ENCODE data around the gene PCDHGA3.
"Not testable (repeated sequence)": the region's sequence is repeated elsewhere in the genome, so short reads cannot be mapped to it uniquely, and the experiment has no call there.

The PCDHGA3 gene

GRCh38 chr5:141382469-141383294 lies 39.1 kb downstream of the PCDHGA3 start, which contains the start of gene PCDHGA7:
PCDHGA7 (plus strand) TSS chr5:141382742; CDS start chr5:141382900, 158 bp downstream.
- peak; percentile 19 for DNase-seq

GRCh38 chr5:141383345-141383744 lies 39.7 kb downstream of the PCDHGA3 start:
- DNase-seq: no peak

GRCh38 chr5:141384471-141385267 lies 41.0 kb downstream of the PCDHGA3 start:
- no peak for DNase-seq

GRCh38 chr5:141387557-141388311 lies 44.1 kb downstream of the PCDHGA3 start, which contains the start of gene PCDHGB4:
PCDHGB4 (plus strand) TSS chr5:141387698; CDS start chr5:141387885, 187 bp downstream.
- peak; percentile 20 for DNase-seq

- DNase-seq: no peak
These were observed 45.0 kb downstream of the PCDHGA3 start for GRCh38 chr5:141388661-141389060.

- no peak for DNase-seq
These were observed 45.8 kb downstream of the PCDHGA3 start for GRCh38 chr5:141389153-141390042.

- no peak for DNase-seq
These were observed 49.0 kb downstream of the PCDHGA3 start, which contains the start of gene PCDHGA8 for GRCh38 chr5:141392429-141393198. PCDHGA8 (plus strand) TSS chr5:141392633; CDS start chr5:141392814, 181 bp downstream.

GRCh38 chr5:141393267-141393666 lies 49.6 kb downstream of the PCDHGA3 start:
- DNase-seq: no peak

GRCh38 chr5:141394401-141395187 lies 51.0 kb downstream of the PCDHGA3 start:
- not testable (repeated sequence) for DNase-seq
